ENCODE data around the gene LRP1B.
"Not testable (repeated sequence)": the region's sequence is repeated elsewhere in the genome, so short reads cannot be mapped to it uniquely, and the experiment has no call there.

LRP1B gene

GRCh38 chr2:140580532-140581151 is 1550.2 kb downstream of the LRP1B start:
- no peak for DNase-seq

GRCh38 chr2:140577453-140577852 is 1553.4 kb downstream of the LRP1B start:
- DNase-seq, result no peak

GRCh38 chr2:140567734-140568133 is 1563.1 kb downstream of the LRP1B start:
- no peak for DNase-seq

GRCh38 chr2:140565756-140566155 is 1565.1 kb downstream of the LRP1B start:
- DNase-seq, result no peak

- no peak for DNase-seq
These were observed 1575.1 kb downstream of the LRP1B start for GRCh38 chr2:140555701-140556100.

GRCh38 chr2:140552634-140553033 is 1578.2 kb downstream of the LRP1B start:
- no peak for DNase-seq

GRCh38 chr2:140551287-140551686 is 1579.5 kb downstream of the LRP1B start:
- DNase-seq, result no peak

- DNase-seq, result no peak
These were observed 1580.0 kb downstream of the LRP1B start for GRCh38 chr2:140550821-140551220.

GRCh38 chr2:140544769-140545168 is 1586.0 kb downstream of the LRP1B start:
- DNase-seq, result not testable (repeated sequence)

- no peak for DNase-seq
These were observed 1588.2 kb downstream of the LRP1B start for GRCh38 chr2:140542627-140543026.

- no peak for DNase-seq
These were observed 1591.5 kb downstream of the LRP1B start for GRCh38 chr2:140539242-140539875.

GRCh38 chr2:140529706-140530105 is 1601.1 kb downstream of the LRP1B start:
- DNase-seq, result no peak

- DNase-seq, result no peak
These were observed 1601.8 kb downstream of the LRP1B start for GRCh38 chr2:140528982-140529381.

GRCh38 chr2:140526575-140526974 is 1604.2 kb downstream of the LRP1B start:
- DNase-seq, result no peak

- DNase-seq, result no peak
These were observed 1618.7 kb downstream of the LRP1B start for GRCh38 chr2:140512106-140512505.

- no peak for DNase-seq
These were observed 1621.1 kb downstream of the LRP1B start for GRCh38 chr2:140509765-140510164.

- DNase-seq, result no peak
These were observed 1622.1 kb downstream of the LRP1B start for GRCh38 chr2:140508756-140509155.

- DNase-seq, result no peak
These were observed 1624.2 kb downstream of the LRP1B start for GRCh38 chr2:140506606-140507005.

GRCh38 chr2:140504601-140505000 is 1626.2 kb downstream of the LRP1B start:
- DNase-seq, result no peak

GRCh38 chr2:140502951-140503630 is 1627.7 kb downstream of the LRP1B start:
- DNase-seq, result no peak

GRCh38 chr2:140498360-140498759 is 1632.5 kb downstream of the LRP1B start:
- no peak for DNase-seq

- no peak for DNase-seq
These were observed 1634.1 kb downstream of the LRP1B start for GRCh38 chr2:140496714-140497113.

- no peak for DNase-seq
These were observed 1638.9 kb downstream of the LRP1B start for GRCh38 chr2:140491876-140492275.

Measured in nucleus accumbens (tissue), 56 donors.